Measurements from ENCODE around the gene MYMK. TPM values are rescaled to one million over a fixed set of nuclear protein-coding genes. Genes with fewer than 3 reads are reported as not detected.
A peak's percentile ranks its signal among the peaks of the same experiment; 100 is the strongest.

MYMK gene
- total and polyA plus RNA-seq, 10 donors, result not detected

DNA sequence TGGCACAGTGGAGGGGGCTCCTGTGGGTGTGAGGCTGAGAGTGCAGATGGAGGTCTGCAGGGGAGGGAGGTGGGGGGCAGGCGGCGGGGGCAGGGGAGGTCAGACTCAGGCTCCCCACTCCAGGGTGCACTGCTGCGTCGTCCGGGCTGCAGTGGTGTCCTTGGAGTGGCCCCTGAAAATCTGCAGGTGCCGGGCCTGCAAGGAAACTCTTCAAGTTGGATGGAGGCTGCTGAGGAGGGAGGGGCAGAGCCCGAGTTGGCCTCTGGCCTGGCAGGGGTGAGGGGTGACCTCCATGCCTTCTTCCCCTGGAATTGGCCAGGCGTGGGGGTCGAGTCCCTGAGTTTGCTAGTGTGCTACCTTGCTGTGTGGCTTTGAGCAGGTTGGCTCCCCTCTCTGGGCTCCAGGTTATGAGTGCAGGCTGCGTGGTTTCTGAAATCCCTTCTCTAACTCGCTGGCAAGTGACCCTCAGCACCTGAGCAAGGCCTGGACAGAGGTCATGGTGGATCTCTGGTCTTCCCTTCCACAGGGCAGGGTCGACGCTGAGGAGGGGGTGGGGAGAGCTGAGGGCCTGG, 10.6 kb upstream of the MYMK start:
- intact Hi-C loops (cut with DNase I; ENCODE audit: low total_unique reads), result loop anchor here (10.0 kb wide), 1 partner anchor 189 kb away; no protein-coding TSS in a partner anchor
- Histone ChIP-seq H3K4me3 (peak overlapping the region in 4 of 8 donors; percentile 19 to 52 (median 30)), H3K27me3 (replicated peaks in 1 of 7) (peaks cover 0 to 87% (median 23%) of the 10 kb centered on the region in 7 donors), H3K36me3 (no peaks in the 10 kb centered on the region), H3K27ac (peak overlapping the region in 1 of 8 donors; percentile 65), H3K4me1 (peaks cover 9 to 67% (median 34%) of the 10 kb centered on the region in 6 donors), H3K9me3 (no peaks in the 10 kb centered on the region)
- no peak for DNase-seq
- no peak for TF ChIP-seq POLR2AphosphoS5 (IDR thresholded peaks at IDR 0.05)
- TF ChIP-seq, protein P1, sequence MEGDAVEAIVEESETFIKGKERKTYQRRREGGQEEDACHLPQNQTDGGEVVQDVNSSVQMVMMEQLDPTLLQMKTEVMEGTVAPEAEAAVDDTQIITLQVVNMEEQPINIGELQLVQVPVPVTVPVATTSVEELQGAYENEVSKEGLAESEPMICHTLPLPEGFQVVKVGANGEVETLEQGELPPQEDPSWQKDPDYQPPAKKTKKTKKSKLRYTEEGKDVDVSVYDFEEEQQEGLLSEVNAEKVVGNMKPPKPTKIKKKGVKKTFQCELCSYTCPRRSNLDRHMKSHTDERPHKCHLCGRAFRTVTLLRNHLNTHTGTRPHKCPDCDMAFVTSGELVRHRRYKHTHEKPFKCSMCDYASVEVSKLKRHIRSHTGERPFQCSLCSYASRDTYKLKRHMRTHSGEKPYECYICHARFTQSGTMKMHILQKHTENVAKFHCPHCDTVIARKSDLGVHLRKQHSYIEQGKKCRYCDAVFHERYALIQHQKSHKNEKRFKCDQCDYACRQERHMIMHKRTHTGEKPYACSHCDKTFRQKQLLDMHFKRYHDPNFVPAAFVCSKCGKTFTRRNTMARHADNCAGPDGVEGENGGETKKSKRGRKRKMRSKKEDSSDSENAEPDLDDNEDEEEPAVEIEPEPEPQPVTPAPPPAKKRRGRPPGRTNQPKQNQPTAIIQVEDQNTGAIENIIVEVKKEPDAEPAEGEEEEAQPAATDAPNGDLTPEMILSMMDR (IDR thresholded peaks at IDR 0.05 in 8 of 11, conservative IDR thresholded peaks at IDR 0.05 in 3 of 11), result no peak
- TF ChIP-seq POLR2A (IDR thresholded peaks at IDR 0.05), result no peak
- WGBS, 5 donors, result 74 to 82% (median 75%) methylated on average over 8 to 13 of the region's 13 CpGs

DNA sequence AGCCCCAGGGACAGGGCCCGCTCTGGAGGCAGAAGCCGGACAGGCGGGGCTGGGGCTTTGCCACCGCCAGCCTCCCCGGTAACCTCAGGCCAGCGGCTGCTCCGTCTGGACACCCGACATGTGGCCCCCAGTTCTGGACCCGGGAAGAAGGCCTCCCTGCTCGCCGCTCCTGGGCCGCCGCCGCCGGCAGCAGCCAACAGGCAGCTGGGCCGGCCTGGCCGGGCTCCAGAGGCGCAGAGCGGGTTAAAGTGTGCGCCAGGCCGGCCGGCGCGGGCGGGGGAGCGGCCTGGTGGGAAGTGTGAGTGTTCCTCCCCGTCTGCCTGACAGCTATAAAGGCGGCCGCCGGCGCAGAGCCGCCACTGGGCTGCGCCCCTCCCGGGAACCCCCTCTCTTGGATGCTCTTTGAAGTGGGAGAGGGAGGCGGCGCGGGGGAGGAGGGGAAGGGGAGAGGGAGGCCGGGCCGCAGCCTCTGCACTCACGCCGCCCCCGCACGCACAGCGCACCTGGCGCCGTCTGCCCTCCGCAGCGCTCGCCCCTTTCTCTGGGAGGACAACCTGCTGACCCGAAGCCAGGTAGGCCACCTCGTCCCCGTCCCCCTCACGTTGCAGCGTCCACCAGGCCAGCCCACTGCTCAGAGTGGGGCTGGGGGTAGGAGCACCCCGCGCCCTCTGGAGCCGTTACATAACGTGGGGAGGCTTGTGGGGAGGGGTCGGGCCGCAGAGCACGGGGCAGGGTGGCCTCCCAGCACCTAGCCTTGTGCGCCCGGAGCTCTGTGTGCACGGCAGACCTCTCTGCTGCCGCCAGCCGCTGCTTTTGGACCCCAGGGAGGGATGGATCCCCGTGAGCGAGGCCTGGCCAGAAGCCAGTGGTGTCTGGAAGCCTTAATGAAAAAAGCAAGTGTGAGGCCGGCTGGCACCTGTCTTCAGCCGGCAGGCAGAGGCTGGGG, 9.9 kb upstream of the MYMK start, which contains the start of gene ADAMTSL2:
Gene ADAMTSL2, plus strand, starts transcription at position 359 of the 946 bp plus-strand sequence. CDS start 2,009 bp downstream, outside the sequence.
- TF ChIP-seq POLR2A (IDR thresholded peaks at IDR 0.05) (no peak), POLR2AphosphoS5 (IDR thresholded peaks at IDR 0.05) (peak in 2 of 3 donors; percentile 68 to 76)
- TF ChIP-seq, protein P1 (IDR thresholded peaks at IDR 0.05 in 8 of 11, conservative IDR thresholded peaks at IDR 0.05 in 3 of 11), result no peak
- WGBS, 5 donors, result 6 to 15% (median 7%) methylated on average over 35 to 70 of the region's 70 CpGs
- H3K27me3 ChIP-seq (replicated peaks in 1 of 7), result peaks cover 0 to 87% (median 23%) of the 10 kb centered on the region in 7 donors

DNA sequence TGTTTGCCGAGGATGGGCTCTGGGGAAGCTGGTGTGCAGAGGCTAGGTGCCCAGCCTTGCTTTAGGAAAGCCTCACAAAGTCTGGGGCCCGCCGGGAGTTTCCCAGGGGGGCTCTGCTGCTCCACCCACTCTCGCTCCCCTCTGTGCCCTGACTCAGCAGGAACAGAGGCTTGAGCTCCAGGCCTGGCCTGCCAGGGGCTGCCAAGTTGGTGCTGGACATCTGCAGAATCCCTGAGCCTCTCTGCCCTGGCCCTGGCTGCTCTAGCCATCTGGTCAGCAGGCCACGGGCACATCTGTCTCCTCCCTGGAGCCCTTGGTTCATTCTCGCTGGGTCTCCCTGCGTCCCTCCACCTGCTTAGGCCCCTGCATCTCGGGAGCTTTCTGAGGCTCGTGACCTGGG, 9.1 kb upstream of the MYMK start:
- H3K9me3 ChIP-seq, result no peaks in the 10 kb centered on the region
- TF ChIP-seq POLR2A (IDR thresholded peaks at IDR 0.05) (no peak), POLR2AphosphoS5 (IDR thresholded peaks at IDR 0.05) (no peak)
- TF ChIP-seq, protein P1 (IDR thresholded peaks at IDR 0.05 in 8 of 11, conservative IDR thresholded peaks at IDR 0.05 in 3 of 11), result no peak
- no peak for DNase-seq
- peak overlapping the region in 5 of 8 donors; percentile 14 to 65 (median 37) for H3K27ac ChIP-seq
- intact Hi-C loops (cut with DNase I; ENCODE audit: low total_unique reads), result loop anchor here (10.0 kb wide), 1 partner anchor 191 kb away; no protein-coding TSS in a partner anchor
- no peaks in the 10 kb centered on the region for H3K36me3 ChIP-seq
- H3K27me3 ChIP-seq (replicated peaks in 1 of 7), result peaks cover 0 to 87% (median 23%) of the 10 kb centered on the region in 7 donors
- peaks cover 9 to 51% (median 21%) of the 10 kb centered on the region in 6 donors for H3K4me1 ChIP-seq
- H3K4me3 ChIP-seq, result peak overlapping the region in 3 of 8 donors; percentile 13 to 52 (median 19)
- 35 to 55% (median 46%) methylated on average over 6 to 9 of the region's 9 CpGs for WGBS, 5 donors

More for the DNA sequence above, 9.9 kb upstream of the MYMK start, which contains the start of gene ADAMTSL2:
- Histone ChIP-seq H3K4me1 (peaks cover 9 to 59% (median 27%) of the 10 kb centered on the region in 6 donors), H3K36me3 (no peaks in the 10 kb centered on the region), H3K27ac (peak within 1 kb of the TSS in 5 of 8 donors; percentile 14 to 65 (median 37)), H3K4me3 (peak within 1 kb of the TSS in 6 of 8 donors; percentile 10 to 52 (median 24)), H3K9me3 (no peaks in the 10 kb centered on the region)
- DNase-seq, result no peak
- intact Hi-C loops (cut with DNase I; ENCODE audit: low total_unique reads), result loop anchor here (10.0 kb wide), 1 partner anchor 190 kb away; no protein-coding TSS in a partner anchor

Data from spleen (tissue), 11 donors.